Activated CD8-positive, alpha-beta memory T cell treated with anti-CD3 and anti-CD28 coated beads for 4 hours (primary cell): ENCODE data around the gene MAST2.
"Not testable (repeated sequence)": the region's sequence is repeated elsewhere in the genome, so short reads cannot be mapped to it uniquely, and the experiment has no call there.

Experiments used
- DNase-seq, 2 donors: peaks; one replicate each; pipeline ENCODE4 v3.0.0-alpha.2; 2020; ENCODE audit warnings: low read depth in 2 of 2

Gene MAST2

DNA sequence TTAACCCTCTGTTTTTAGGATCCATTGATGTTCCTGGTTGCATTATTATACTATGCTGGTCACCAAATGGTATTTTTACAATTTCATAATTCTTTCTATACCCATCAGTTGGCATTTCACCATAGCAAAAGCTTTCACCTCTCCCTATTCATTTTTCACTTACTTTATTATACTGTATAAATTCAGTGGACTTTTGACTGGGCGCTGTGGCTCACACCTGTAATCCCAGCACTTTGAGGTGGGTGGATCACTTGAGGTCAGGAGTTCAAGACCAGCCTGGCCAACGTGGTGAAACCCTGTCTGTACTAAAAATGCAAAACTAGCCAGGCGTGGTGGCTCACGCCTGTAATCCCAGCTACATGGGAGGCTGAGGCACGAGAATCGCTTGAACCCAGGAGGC is 128.8 kb downstream of the MAST2 start:
- DNase-seq: not testable (repeated sequence)

DNA sequence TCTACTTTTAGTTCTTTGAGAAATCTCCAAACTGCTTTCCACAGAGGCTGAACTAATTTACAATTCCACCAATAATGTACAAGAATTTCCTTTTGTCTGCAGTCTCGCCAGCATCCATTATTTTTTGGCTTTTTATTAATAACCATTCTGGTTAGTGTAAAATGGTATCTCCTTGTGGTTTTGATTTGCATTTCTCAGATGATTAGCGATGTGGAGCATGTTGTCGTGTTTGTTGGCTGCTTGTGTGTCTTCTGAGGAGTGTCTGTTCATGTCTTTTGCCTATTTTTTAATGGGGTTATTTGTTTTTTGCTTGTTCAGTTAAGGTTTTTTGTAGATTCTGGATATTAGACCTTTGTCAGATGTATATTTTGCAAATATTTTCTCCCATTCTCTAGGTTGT is 131.5 kb downstream of the MAST2 start:
- DNase-seq: no peak

DNA sequence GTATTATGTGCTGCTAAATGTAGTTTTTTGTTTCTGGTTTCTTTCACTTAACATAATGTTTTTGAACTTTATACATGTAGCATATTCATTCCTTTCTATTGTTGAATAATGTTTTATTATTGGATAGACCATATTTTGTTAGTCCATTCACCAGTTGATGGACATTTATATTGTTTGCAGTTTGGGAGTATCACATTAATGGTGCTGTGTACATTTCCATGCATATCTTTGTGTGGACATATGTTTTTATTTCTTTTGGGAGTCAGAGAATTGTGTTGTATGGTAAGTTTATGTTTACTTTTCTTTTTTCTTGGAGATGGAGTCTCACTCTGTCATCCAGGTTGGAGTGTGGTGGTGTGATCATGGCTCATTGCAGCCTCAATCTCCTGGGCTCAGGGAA is 134.6 kb downstream of the MAST2 start:
- no peak for DNase-seq

DNA sequence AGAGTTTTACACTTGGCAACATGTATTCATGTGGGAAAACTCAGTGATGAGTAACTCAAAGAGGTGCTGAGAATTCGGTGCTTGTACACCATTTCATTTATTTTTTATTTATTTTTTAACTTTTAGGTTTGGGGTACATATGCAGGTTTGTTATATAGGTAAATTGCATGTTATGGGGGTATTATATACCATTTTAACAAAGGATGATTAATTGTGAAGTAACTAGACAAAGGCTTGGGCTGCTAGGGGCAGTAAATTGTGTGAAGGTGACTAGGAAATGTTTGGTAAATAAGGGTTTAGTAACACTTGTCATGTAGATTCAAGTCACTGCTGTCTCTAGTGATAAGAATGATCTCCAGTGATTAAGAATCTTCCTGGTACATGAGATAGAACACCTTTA is 139.0 kb downstream of the MAST2 start:
- DNase-seq: no peak

DNA sequence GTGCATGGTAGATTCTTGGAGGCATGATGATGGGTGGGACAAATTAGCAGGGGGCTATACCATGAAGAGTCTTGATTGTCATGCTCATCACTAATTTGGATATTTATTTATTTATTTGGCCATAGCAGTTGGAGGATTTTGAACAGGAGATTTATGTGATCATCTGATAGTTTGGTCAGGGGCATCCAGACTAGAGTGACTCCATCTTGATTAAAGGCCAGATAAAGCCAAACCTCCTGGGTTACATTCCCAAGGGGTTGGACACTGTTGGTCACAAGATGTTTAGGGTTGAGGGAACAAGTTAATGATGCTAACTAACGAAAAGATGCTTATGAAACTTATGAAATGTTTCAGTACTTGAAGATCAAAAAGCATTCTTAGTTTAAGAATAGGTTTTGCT is 139.8 kb downstream of the MAST2 start:
- no peak for DNase-seq

DNA sequence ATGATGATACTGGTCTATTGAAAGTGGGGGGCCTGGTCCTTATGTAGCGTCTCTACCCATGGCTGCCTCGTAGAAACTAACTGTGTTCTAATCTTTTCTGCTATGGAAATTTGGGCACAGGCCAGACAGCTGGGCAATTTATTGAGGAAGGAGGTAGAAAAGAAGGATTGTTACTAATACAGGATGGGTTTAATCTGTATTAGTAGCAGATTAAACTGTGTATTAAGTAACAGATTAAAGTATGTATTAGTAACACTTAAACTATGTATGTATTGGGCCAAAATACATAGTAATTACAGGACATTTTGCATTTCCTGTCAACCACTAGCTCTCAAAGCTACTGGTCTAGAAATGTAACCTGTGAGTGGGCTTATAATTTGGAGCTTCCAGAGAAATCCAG is 142.0 kb downstream of the MAST2 start:
- no peak for DNase-seq

DNA sequence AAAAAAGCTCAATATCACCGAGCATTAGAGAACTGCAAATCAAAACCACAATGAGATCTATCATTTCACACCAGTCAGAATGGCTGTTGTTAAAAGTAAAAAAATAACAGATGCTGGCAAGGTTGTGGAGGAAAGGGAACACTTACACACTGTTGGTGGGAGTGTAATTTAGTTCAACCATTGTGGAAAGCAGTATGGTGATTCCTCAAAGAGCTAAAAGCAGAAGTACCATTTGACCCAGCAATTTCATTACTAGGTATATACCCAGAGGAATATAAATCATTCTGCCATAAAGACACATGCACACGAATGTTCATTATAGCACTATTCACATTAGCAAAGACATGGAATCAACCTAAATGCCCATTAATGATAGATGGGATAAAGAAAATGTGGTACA is 146.1 kb downstream of the MAST2 start:
- not testable (repeated sequence) for DNase-seq

DNA sequence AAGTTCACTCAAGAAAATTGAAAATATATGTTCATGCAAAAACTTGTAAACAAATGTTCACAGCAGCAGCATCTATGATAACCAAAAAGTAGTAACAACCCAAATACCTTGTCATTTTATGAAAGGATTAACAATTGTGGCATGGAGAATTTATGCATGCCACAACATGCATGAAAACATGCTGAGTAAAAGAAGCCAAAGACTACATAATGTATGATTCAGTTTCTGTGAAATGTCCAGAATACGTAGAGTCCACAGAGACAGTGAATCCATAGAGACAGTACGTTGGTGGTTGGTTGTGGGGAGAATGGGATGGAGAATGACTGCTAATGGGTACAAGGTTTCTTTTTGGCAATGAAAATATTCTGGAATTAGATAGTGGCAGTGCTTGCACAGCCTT is 148.7 kb downstream of the MAST2 start:
- no peak for DNase-seq

DNA sequence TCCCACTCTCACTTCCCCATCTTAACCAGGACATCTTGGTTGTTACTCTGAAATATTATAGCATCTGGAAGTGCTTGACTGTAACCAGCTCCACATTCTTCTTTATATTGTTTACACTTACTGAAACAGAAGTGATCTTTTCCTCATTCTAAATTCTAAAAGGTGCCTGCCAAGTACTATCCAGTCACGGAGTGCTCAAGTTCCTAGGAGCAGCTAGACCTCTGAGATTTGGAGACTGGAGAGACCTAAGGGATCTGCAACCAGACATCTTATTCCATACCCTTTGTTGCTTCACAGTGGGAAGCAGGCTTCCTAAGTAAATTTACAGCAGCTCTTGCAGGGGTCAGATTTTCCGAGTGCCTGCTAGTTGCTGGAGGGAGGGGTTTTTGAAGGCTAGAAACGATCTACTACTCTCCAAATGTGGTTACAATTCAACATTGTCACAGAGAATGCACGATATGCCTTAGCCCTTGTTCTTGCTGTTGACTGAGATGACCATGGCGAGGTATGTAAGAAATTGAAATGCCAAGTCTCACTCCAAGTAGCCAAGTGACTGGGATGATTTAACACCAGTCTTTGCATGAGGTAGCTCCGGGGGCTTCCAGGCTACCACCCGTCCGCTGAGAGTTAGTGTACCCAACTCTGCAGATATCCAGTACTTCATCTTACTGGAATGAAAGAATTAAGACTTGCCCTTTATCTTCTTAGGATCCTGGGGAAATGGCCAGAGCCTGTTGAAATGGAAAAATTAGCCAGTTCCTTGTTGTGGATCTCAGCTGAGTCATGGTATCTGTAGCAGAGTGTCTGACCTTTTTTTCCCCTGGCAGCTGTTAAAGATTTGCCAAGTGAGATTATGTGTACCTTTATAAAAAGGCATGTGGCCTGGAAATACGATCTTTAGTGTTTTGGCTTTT is 150.8 kb downstream of the MAST2 start:
- no peak for DNase-seq

DNA sequence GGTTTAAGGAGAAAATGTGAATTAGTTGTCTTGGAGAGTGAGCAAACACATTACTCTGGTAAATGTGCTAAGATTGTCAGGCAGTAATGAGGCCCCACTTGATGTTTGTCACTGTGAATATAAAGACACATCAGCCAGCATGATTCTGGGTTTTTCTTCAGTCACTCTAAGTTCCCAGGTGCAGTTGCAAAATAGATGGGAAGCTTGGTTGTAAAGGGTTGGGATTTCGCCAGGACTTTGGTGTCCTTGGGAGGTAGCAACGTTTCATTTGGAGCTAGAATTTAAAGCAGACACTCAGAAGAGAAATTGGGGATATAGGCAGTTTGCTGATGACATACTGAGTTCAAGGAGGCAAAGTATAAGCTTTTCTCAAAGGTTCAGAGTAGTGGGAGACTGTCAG is 154.3 kb downstream of the MAST2 start:
- no peak for DNase-seq

DNA sequence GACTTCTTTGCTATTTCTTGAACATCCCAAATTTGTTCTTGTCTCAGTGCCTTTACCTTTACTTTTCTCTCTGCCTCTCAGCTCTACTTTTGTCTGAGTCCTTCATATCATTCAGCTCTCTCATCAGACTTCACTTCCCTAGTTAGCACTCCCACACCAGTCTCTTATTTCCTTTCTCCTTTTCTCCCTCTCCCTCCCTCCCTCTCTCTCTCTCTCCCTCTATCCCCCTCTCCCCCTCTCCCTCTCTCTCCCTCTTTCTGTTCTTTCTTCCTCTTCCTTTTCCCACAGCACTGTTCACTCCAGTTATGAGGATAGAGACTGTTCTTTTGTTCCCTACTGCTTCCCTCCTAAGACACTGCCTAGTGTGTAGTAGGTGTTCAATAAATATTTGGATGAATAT is 154.9 kb downstream of the MAST2 start:
- no peak for DNase-seq

DNA sequence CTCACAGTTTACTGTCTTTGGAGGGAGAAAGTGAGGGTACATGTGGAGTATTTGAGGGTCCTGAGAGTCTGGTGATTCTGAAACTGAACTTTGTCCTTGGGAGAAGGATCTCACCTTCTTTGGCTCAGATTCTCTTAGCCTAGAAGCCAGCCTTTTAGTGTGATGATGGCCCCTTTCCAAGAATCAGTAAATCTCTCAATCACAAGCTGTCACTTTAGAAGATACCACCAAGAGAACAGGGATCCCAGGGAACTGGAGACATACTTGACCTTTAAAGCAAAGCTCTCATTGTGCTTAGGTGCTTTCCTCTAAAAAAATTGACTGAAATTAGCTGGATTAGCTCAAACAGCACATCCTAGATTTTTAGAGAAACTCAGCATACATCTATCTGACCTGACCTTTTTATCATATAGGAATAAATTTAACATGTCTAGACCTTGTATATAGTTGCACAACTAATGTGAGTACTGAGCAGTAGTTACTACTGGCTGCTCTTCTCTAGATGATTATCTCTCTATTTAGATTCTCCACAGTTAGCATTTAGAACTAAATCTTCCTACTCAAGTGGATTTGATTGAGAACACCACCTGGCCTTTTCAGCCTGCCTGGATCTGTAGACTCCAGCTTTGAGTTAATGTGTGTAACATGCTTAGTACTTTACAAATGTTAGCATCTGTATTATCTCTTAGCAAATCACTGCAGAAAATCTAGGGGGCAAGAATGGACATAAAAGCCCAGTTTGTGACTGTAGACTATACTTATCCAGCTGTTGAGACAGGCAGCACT is 157.7 kb downstream of the MAST2 start:
- no peak for DNase-seq

DNA sequence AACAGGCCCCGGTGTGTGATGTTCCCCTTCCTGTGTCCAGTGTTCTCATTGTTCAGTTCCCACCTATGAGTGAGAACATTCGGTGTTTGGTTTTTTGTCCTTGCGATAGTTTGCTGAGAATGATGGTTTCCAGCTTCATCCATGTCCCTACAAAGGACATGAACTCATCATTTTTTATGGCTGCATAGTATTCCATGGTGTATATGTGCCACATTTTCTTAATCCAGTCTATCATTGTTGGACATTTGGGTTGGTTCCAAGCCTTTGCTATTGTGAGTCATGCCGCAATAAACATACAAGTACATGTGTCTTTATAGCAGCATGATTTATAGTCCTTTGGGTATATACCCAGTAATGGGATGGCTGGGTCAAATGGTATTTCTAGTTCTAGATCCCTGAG is 158.5 kb downstream of the MAST2 start:
- DNase-seq: not testable (repeated sequence)

DNA sequence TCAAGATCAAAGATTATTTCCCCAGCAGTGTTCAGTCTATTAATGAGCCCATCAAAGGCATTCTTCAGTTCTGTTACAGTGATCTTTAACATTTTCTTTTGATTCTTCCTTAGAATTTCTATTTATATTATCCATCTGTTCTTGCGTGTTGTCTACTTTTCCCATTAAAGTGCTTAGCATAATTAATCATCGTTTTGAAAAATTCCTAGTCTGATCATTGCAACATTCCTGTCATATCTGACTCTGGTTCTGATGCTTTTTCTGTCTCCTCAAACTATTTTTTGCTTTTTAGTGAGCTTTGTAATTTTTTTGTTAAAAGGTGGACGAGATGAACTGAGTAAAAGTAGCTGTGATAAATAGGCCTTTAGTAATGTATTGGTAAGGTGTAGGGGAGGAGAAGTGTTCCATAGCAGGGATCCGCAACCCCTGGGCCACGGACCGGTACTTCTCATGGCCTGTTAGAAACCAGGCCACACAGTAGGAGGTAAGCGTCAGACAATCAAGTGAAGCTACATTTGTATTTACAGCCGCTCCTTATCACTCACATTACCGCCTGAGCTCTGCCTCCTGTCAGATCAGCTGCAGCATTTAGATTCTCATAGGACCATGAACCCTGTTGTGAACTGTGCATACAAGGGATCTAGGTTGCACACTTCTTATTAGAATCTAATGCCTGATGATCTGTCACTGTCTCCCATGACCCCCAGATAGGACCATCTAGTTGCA is 165.7 kb downstream of the MAST2 start:
- no peak for DNase-seq

DNA sequence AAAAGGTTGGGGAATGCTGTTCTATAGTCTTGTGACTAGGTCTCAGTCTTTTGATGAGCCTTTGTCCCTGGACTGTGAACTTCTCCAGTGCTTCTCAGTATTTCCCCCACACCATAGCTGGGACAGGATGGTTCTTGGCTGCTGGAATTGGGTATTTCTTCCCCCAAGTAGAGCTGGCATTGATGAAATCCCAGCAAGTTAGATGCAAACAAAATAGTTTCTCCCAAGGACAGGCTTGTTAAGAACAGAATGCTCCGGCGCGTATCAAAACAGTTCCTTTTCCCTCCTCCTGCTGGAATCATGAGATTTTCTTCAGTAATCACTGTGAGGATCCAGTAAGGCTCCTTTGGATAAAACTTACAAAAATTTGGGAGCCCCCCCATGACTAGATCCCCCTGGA is 166.5 kb downstream of the MAST2 start:
- DNase-seq: no peak

DNA sequence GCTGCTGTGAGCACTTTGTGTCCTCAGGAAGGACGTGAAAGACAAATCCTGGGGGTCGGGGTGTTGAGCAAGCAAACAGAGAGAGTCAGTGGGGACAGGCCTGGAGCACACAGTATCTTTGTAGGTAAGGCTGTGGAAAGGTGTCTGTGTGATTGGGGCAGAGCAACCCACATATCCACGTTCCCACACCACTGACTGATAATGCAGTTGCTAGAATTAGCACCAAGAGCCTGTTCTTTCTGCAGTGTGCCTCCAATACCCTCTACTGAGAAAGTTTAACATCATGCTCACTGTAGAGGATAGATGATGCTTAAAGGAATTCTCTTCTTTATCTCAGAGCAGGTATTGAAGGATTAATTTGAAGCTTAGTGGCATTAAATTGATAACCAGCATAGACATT is 167.9 kb downstream of the MAST2 start:
- no peak for DNase-seq

DNA sequence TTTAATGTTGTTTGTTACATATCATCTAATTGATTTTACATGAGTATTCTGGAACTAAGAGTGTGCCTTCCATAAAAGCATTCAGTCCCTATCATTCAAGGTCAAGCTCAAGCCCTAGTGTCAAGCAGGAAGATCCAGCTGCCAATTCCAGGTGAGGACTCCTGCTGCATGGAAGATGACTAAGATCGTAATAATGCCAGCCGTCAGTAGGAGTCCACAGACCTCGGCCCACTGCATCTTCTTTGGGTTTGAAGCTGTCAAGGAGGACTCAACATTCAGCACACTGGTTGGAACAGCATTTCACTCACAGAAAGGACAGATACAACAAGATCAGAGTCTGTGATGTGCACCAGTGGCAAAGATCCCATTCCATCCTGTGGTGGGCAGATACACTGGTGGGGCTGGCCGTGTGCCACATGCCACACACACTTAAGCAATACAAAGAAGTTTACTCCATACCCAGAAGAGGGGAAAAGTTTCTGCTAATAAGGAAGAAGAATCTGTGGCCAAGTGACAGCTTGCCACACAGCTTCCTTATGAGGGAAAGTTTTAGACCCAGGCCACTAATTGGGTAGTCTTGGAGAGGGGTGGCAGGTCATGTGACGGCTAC is 168.6 kb downstream of the MAST2 start:
- DNase-seq: no peak

DNA sequence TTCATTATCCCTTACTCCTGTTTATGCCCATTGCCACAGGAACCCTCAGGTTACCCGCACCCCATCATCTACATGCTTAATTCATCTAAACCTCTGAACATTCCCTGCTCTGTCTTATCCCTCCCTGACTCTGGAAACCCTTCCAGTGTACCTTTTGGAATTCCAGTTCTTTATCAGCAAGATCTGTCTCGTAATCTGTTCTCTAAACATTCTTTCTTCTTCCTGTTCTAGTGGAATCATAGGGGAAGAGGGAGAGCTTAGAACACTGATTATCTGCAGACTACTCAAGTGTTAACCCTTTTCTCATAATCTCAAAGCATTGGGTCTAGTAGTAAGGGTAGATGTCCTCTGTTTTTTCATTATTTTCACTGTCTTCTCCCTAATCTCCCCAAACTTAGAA is 169.2 kb downstream of the MAST2 start:
- no peak for DNase-seq

DNA sequence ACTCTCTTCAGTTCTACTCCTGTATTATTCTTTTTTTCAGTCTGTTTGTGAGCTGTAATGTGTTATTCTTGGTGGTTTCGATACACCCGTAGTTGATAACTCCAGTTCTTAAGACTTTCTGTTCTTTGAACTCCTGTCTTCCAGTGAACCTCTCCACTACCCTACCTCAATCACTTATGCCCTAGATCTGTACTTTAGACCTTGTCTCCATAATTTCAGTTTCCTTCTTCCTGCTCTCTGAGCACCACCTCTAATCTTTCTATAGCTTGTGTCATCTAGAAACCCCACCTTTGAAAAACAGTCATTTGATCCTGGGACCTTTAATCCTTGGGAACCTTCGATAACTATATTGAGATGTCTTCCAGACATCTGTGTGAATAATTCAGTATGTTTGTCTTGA is 169.7 kb downstream of the MAST2 start:
- DNase-seq: no peak

DNA sequence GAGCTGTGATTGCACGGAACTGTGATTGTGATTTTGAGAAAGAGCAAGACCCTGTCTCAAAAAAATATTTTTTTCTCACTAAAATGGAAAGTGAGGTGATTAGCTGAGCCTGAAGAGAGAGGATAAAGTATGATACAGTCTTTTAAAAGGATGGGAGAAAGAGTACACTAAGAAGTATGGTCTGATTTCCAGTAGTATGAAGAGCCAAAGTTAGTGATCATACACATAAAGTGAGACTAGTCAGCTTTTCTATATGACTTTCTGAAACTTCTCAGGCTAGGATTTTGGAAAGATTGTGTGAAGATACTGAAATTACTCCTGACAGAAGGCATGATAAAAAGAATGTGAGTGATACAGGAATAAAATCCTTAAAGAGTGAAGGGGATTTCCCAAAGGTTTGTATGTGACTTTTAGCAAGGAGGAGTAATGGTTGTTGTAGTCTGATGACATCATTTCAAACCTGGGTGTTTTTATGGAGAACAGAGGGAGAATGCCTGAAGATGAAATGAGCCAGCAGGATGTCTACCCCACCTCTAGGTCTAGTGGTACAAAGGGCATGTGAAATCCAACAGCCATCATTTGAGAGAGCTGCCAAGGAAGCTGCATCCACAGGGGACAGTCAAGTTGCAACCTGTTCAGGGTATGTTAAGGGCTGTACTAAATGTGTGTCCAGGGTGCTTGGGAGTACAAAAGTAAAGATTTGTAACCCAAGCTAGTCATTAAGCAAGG is 171.3 kb downstream of the MAST2 start:
- DNase-seq: no peak

DNA sequence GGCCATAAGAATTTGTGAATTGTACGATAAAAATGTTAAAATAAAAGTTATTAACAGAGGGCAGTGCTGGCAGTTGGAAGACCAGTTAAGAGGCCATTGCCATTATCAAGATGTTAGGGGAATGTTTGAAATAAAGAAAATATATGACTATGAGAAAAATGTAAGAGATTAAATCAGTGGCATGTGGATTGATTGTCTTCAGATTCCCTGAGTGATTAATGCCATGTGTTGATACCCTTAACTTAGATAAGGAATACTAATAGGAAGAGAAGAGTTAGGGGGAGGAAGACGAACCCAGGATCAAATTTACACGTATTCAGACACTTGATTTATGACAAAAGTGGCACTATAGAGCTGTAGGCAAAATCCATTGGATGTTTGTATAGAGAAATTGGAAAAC is 173.2 kb downstream of the MAST2 start:
- no peak for DNase-seq
